ENCODE results near the gene CTXN2. TPM values are rescaled to one million over a fixed set of nuclear protein-coding genes. Genes with fewer than 3 reads are reported as not detected.
A peak's percentile ranks its signal among the peaks of the same experiment; 100 is the strongest.

CTXN2 gene
- total RNA-seq (not detected), polyA plus RNA-seq (not detected)

GRCh38 chr15:48191574-48192225, at the start of gene CTXN2:
CTXN2 (plus strand) TSS chr15:48191665; CDS start chr15:48201301, 9,636 bp downstream.
- no peaks in the 10 kb centered on the region for H3K9me3 ChIP-seq (ENCODE audit: control insufficient read depth in 1 of 2, low read length in 2 of 2)
- H3K27ac Mint-ChIP-seq, result no peak within 1 kb of the TSS
- H3K36me3 Mint-ChIP-seq, result no peaks in the 10 kb centered on the region
- H3K4me1 ChIP-seq (ENCODE audit: insufficient read depth, low read length), result no peaks in the 10 kb centered on the region
- peaks cover 6% of the 10 kb centered on the region for H3K27me3 ChIP-seq (ENCODE audit: insufficient read depth, low read length)
- CTCF ChIA-PET (ENCODE audit: partially characterized antibody), result no interaction called here
- H3K9me3 Mint-ChIP-seq, result peaks cover 0 to 12% (median 1%) of the 10 kb centered on the region in 8 donors
- DNase-seq, result no peak
- no peak within 1 kb of the TSS for H3K4me3 ChIP-seq (ENCODE audit: low read length in 2 of 2)
- H3K4me3 Mint-ChIP-seq, result no peak within 1 kb of the TSS
- peaks cover 0 to 2% (median 0%) of the 10 kb centered on the region in 4 donors for H3K4me1 Mint-ChIP-seq
- H3K27ac ChIP-seq (ENCODE audit: low read depth, low read length), result no peak within 1 kb of the TSS
- POLR2A ChIA-PET (ENCODE audit: partially characterized antibody), result no interaction called here
- no peaks in the 10 kb centered on the region for H3K36me3 ChIP-seq (ENCODE audit: insufficient read depth, low read length)
- H3K27me3 Mint-ChIP-seq, result peaks cover 15 to 21% of the 10 kb centered on the region in 2 donors
- intact Hi-C loops (cut with micrococcal nuclease), result loop anchor here (10.0 kb wide), 1 partner anchor 63 kb away; no protein-coding TSS in a partner anchor

DNA sequence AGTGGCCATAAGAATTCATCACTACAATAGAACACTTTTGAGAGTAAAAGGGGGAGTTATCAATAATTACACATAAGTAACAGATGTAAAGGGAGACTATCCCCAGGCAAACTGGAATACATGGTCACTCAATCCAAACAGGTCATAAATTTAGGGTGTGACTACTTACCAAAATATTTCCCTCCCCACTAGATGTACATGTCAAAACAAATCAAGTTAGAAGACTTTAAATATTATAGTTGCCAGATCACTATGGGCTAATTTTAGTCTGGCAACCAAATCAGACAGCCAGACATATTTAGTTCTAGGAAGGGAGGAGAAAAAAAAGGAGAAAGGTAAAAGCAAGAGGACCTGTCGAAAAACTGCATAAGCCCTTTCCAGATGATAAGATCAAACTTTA, 47.6 kb upstream of the CTXN2 start:
- no peaks in the 10 kb centered on the region for H3K4me1 ChIP-seq (ENCODE audit: insufficient read depth, low read length)
- H3K9me3 Mint-ChIP-seq, result no peaks in the 10 kb centered on the region
- H3K36me3 ChIP-seq (ENCODE audit: insufficient read depth, low read length), result no peaks in the 10 kb centered on the region
- CTCF ChIA-PET (ENCODE audit: partially characterized antibody), result no interaction called here
- no peaks in the 10 kb centered on the region for H3K9me3 ChIP-seq (ENCODE audit: control insufficient read depth in 1 of 2, low read length in 2 of 2)
- intact Hi-C loops (cut with micrococcal nuclease), result no loop called here
- no peak overlapping the region for H3K27ac ChIP-seq (ENCODE audit: low read depth, low read length)
- H3K4me3 Mint-ChIP-seq, result no peak overlapping the region
- no peak overlapping the region for H3K27ac Mint-ChIP-seq
- peaks cover 0 to 2% (median 0%) of the 10 kb centered on the region in 4 donors for H3K4me1 Mint-ChIP-seq
- H3K36me3 Mint-ChIP-seq, result peaks cover 2 to 5% of the 10 kb centered on the region in 2 donors
- DNase-seq, result no peak
- no peaks in the 10 kb centered on the region for H3K27me3 ChIP-seq (ENCODE audit: insufficient read depth, low read length)
- H3K4me3 ChIP-seq (ENCODE audit: low read length in 2 of 2), result no peak overlapping the region
- POLR2A ChIA-PET (ENCODE audit: partially characterized antibody), result no interaction called here
- H3K27me3 Mint-ChIP-seq, result no peaks in the 10 kb centered on the region

DNA sequence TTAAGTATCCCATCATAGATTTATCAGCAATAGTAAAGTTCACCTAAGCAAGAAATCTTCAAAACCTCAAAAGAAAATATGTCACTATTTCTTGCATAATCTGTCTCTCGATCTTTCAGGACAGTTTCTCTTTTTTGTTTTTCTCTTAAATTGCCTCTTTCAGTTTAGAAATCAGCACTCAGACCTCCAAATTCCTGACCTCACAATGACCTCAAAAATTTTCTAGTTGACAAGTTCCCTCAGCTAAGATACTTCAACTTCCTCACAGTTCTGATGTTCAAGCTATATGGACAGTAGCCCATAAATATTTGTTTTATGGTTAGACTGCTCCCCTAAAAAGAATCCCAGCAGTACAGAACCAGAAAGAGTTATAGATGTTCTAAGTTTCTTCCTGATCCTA, 46.6 kb upstream of the CTXN2 start:
- intact Hi-C loops (cut with micrococcal nuclease), result no loop called here
- no peaks in the 10 kb centered on the region for H3K27me3 Mint-ChIP-seq
- ChIA-PET POLR2A (ENCODE audit: partially characterized antibody) (no interaction called here), CTCF (ENCODE audit: partially characterized antibody) (no interaction called here)
- no peak overlapping the region for H3K27ac Mint-ChIP-seq
- peaks cover 0 to 2% (median 0%) of the 10 kb centered on the region in 4 donors for H3K4me1 Mint-ChIP-seq
- H3K4me3 ChIP-seq (ENCODE audit: low read length in 2 of 2), result no peak overlapping the region
- H3K36me3 Mint-ChIP-seq, result peaks cover 2 to 12% of the 10 kb centered on the region in 2 donors
- DNase-seq, result no peak
- no peaks in the 10 kb centered on the region for H3K9me3 ChIP-seq (ENCODE audit: control insufficient read depth in 1 of 2, low read length in 2 of 2)
- H3K9me3 Mint-ChIP-seq, result no peaks in the 10 kb centered on the region
- no peaks in the 10 kb centered on the region for H3K36me3 ChIP-seq (ENCODE audit: insufficient read depth, low read length)
- no peak overlapping the region for H3K27ac ChIP-seq (ENCODE audit: low read depth, low read length)
- H3K27me3 ChIP-seq (ENCODE audit: insufficient read depth, low read length), result no peaks in the 10 kb centered on the region
- H3K4me1 ChIP-seq (ENCODE audit: insufficient read depth, low read length), result no peaks in the 10 kb centered on the region
- no peak overlapping the region for H3K4me3 Mint-ChIP-seq

DNA sequence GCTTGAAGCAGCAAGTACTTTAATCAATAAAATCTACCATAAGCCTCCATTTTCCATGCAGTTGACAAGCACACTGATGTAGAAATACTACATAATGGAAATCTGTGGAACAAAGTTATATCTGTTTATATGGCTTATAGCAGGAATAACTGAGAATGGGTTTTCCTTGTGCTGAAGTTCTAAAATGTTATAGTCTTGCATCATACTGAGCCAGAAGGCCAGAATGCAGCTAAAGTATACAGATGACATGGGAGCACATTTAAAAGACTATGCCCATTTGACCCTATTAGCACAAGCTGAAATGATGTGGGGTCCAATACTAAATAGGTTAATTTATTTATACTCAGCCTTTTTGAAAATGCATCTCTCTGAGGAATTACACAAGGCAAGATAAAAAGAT, 45.5 kb upstream of the CTXN2 start:
- H3K4me1 Mint-ChIP-seq, result peaks cover 0 to 2% (median 0%) of the 10 kb centered on the region in 4 donors
- ChIA-PET POLR2A (ENCODE audit: partially characterized antibody) (no interaction called here), CTCF (ENCODE audit: partially characterized antibody) (no interaction called here)
- intact Hi-C loops (cut with micrococcal nuclease), result no loop called here
- H3K9me3 ChIP-seq (ENCODE audit: control insufficient read depth in 1 of 2, low read length in 2 of 2), result no peaks in the 10 kb centered on the region
- H3K36me3 ChIP-seq (ENCODE audit: insufficient read depth, low read length), result no peaks in the 10 kb centered on the region
- no peaks in the 10 kb centered on the region for H3K27me3 ChIP-seq (ENCODE audit: insufficient read depth, low read length)
- no peaks in the 10 kb centered on the region for H3K4me1 ChIP-seq (ENCODE audit: insufficient read depth, low read length)
- no peaks in the 10 kb centered on the region for H3K9me3 Mint-ChIP-seq
- no peak overlapping the region for H3K27ac Mint-ChIP-seq
- H3K27me3 Mint-ChIP-seq, result no peaks in the 10 kb centered on the region
- H3K36me3 Mint-ChIP-seq, result peaks cover 2 to 13% of the 10 kb centered on the region in 2 donors
- DNase-seq, result no peak
- no peak overlapping the region for H3K4me3 Mint-ChIP-seq
- no peak overlapping the region for H3K4me3 ChIP-seq (ENCODE audit: low read length in 2 of 2)
- H3K27ac ChIP-seq (ENCODE audit: low read depth, low read length), result no peak overlapping the region

DNA sequence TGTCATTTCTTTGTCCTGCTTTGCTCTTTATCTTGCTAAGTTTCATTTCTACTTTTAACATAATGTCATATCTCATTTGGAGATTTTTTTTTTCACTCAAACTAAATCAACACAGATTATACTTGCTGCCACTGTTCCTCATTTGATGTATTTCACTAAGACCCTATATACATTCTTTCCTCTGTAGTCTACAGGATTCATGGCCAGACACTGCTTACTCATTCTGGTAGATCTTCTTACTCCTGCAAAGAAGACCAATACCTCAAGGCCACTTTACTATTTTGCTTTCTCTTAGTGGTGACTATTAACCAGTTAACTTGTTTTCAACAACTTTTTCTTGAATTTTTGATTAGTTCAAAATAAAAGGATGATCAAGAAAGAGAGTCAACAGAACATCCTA, 44.1 kb upstream of the CTXN2 start:
- no peak overlapping the region for H3K27ac ChIP-seq (ENCODE audit: low read depth, low read length)
- H3K27ac Mint-ChIP-seq, result peak overlapping the region in 1 of 7 donors; percentile 37
- intact Hi-C loops (cut with micrococcal nuclease), result no loop called here
- H3K27me3 ChIP-seq (ENCODE audit: insufficient read depth, low read length), result no peaks in the 10 kb centered on the region
- H3K4me3 ChIP-seq (ENCODE audit: low read length in 2 of 2), result no peak overlapping the region
- H3K9me3 ChIP-seq (ENCODE audit: control insufficient read depth in 1 of 2, low read length in 2 of 2), result no peaks in the 10 kb centered on the region
- no peak for DNase-seq
- H3K4me1 ChIP-seq (ENCODE audit: insufficient read depth, low read length), result no peaks in the 10 kb centered on the region
- peaks cover 7 to 19% of the 10 kb centered on the region in 2 donors for H3K36me3 Mint-ChIP-seq
- no peaks in the 10 kb centered on the region for H3K27me3 Mint-ChIP-seq
- ChIA-PET POLR2A (ENCODE audit: partially characterized antibody) (no interaction called here), CTCF (ENCODE audit: partially characterized antibody) (no interaction called here)
- H3K9me3 Mint-ChIP-seq, result no peaks in the 10 kb centered on the region
- H3K4me1 Mint-ChIP-seq, result peaks cover 0 to 2% (median 0%) of the 10 kb centered on the region in 4 donors
- H3K4me3 Mint-ChIP-seq, result no peak overlapping the region
- H3K36me3 ChIP-seq (ENCODE audit: insufficient read depth, low read length), result no peaks in the 10 kb centered on the region

DNA sequence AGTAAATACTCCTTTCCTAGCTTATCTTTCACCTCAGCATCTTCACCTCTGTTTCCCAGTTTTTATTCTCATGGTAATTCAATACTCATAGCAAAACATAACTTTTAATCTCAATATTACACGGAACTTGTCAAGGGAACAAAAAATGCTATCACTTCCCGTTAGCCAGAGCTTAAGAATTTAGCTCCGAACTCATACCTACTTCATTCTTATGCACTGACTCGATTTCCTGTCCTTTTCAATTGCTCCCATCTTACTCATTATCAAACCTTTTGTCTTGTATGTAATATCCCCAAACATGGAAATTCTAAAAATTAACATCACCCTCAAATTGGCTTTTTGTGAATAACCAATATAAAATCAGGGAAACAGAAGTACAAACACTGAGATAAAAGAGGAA, 41.6 kb upstream of the CTXN2 start:
- no peak overlapping the region for H3K27ac Mint-ChIP-seq
- H3K9me3 ChIP-seq (ENCODE audit: control insufficient read depth in 1 of 2, low read length in 2 of 2), result no peaks in the 10 kb centered on the region
- ChIA-PET POLR2A (ENCODE audit: partially characterized antibody) (no interaction called here), CTCF (ENCODE audit: partially characterized antibody) (no interaction called here)
- H3K27me3 ChIP-seq (ENCODE audit: insufficient read depth, low read length), result no peaks in the 10 kb centered on the region
- H3K4me3 ChIP-seq (ENCODE audit: low read length in 2 of 2), result no peak overlapping the region
- H3K9me3 Mint-ChIP-seq, result no peaks in the 10 kb centered on the region
- no peaks in the 10 kb centered on the region for H3K36me3 ChIP-seq (ENCODE audit: insufficient read depth, low read length)
- no peaks in the 10 kb centered on the region for H3K27me3 Mint-ChIP-seq
- H3K4me1 Mint-ChIP-seq, result peaks cover 0 to 2% (median 0%) of the 10 kb centered on the region in 4 donors
- H3K4me3 Mint-ChIP-seq, result no peak overlapping the region
- no peak for DNase-seq
- no peaks in the 10 kb centered on the region for H3K4me1 ChIP-seq (ENCODE audit: insufficient read depth, low read length)
- intact Hi-C loops (cut with micrococcal nuclease), result no loop called here
- no peak overlapping the region for H3K27ac ChIP-seq (ENCODE audit: low read depth, low read length)
- peaks cover 8 to 26% of the 10 kb centered on the region in 2 donors for H3K36me3 Mint-ChIP-seq

DNA sequence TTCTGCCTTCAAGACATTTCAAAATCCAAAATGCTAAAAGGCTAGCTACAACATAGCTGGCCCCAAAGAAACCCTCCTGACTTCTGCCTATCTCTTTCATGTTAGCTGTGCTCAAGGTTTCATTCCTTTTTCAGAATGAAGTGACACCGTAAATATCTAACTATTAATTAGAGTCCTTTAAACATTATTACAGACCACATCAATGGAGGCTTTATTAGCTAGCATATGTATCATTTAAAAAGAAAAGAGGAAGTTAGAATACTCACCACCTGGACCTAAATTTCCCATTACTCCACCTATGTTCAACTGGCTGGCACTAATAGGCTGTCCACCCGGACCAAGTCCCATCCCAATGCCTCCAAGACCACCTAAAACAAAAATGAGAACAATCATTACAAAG, 37.9 kb upstream of the CTXN2 start:
- no peak overlapping the region for H3K27ac Mint-ChIP-seq
- no peaks in the 10 kb centered on the region for H3K27me3 ChIP-seq (ENCODE audit: insufficient read depth, low read length)

More for the DNA sequence above, 37.9 kb upstream of the CTXN2 start:
- Histone ChIP-seq H3K27ac (ENCODE audit: low read depth, low read length) (no peak overlapping the region), H3K9me3 (ENCODE audit: control insufficient read depth in 1 of 2, low read length in 2 of 2) (no peaks in the 10 kb centered on the region), H3K4me1 (ENCODE audit: insufficient read depth, low read length) (no peaks in the 10 kb centered on the region), H3K4me3 (ENCODE audit: low read length in 2 of 2) (no peak overlapping the region), H3K36me3 (ENCODE audit: insufficient read depth, low read length) (no peaks in the 10 kb centered on the region)
- POLR2A ChIA-PET (ENCODE audit: partially characterized antibody), result no interaction called here
- H3K9me3 Mint-ChIP-seq, result no peaks in the 10 kb centered on the region
- CTCF ChIA-PET (ENCODE audit: partially characterized antibody), result no interaction called here
- DNase-seq, result no peak
- H3K4me3 Mint-ChIP-seq, result no peak overlapping the region
- H3K36me3 Mint-ChIP-seq, result peaks cover 11 to 30% of the 10 kb centered on the region in 2 donors
- H3K27me3 Mint-ChIP-seq, result no peaks in the 10 kb centered on the region
- intact Hi-C loops (cut with micrococcal nuclease), result no loop called here
- no peaks in the 10 kb centered on the region for H3K4me1 Mint-ChIP-seq

Data from CD4-positive, alpha-beta memory T cell (primary cell).